COLO829 (cell line): Measurements from ENCODE around the gene THSD7B.
"Not testable (repeated sequence)": the region's sequence is repeated elsewhere in the genome, so short reads cannot be mapped to it uniquely, and the experiment has no call there.

Source experiments
- DNase-seq: peaks from one replicate; pipeline ENCODE4 v3.0.0; 2012; ENCODE audit warnings: low spot score

THSD7B gene

GRCh38 chr2:137039482-137040152 is 274.3 kb downstream of the THSD7B start:
- DNase-seq: no peak

DNA sequence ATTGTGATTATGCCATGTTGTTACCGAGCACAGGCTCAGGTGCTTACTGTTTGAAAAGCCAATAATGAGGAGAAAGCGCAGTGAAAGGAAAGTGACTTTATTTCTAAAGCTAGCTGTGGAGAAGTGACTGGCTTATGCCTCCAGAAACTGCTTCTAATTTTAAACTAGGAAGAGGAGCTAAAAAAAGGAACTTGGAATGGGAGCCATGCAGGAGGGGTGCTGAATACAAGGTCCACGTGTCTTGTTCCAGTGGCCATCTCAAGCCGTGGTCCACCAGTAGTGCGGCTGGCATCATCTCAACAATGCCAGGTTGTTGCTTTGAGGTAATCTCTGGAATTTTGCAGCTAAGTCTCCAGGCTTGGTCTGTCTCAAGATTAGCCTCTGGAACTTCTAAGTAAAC is 282.0 kb downstream of the THSD7B start:
- no peak for DNase-seq

GRCh38 chr2:137048455-137048854 is 283.1 kb downstream of the THSD7B start:
- DNase-seq: no peak

GRCh38 chr2:137049518-137049917 is 284.2 kb downstream of the THSD7B start:
- no peak for DNase-seq

- no peak for DNase-seq
Measured at GRCh38 chr2:137050949-137051348, 285.6 kb downstream of the THSD7B start.

- no peak for DNase-seq
Measured at GRCh38 chr2:137051778-137052398, 286.5 kb downstream of the THSD7B start.

DNA sequence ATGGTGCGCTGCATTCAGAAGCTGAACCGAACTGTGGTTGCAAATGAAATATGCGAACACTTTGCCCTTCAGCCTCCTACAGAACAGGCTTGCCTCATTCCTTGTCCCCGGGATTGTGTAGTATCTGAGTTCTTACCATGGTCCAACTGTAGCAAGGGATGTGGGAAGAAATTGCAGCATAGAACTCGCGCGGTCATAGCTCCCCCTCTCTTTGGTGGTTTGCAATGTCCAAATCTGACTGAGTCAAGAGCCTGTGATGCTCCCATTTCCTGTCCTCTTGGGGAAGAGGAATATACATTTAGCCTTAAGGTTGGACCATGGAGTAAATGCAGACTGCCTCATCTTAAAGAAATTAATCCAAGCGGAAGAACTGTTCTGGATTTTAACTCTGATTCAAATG is 291.4 kb downstream of the THSD7B start:
- no peak for DNase-seq

- DNase-seq: not testable (repeated sequence)
Measured at GRCh38 chr2:137076111-137076765, 310.9 kb downstream of the THSD7B start.

GRCh38 chr2:137091704-137092103 is 326.4 kb downstream of the THSD7B start:
- DNase-seq: no peak

DNA sequence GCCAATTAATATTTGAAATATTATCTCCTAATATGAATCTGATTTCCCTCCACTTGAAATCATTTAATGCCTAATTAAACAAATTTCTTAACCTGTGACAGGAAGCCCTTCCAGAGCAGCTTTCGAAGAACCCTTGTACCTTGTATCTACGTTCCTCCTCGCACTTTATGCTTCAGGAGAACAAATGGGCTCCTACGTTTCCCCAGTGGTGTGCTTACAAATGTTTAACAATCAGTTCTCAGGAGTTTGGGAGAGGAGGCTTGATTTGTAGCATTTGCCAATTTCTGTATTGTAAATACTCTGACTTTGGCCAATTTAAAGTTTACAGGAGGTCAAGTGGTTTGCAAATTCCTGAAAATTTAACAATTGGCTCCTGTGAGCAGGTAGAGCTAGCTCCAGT is 327.8 kb downstream of the THSD7B start:
- DNase-seq: no peak

DNA sequence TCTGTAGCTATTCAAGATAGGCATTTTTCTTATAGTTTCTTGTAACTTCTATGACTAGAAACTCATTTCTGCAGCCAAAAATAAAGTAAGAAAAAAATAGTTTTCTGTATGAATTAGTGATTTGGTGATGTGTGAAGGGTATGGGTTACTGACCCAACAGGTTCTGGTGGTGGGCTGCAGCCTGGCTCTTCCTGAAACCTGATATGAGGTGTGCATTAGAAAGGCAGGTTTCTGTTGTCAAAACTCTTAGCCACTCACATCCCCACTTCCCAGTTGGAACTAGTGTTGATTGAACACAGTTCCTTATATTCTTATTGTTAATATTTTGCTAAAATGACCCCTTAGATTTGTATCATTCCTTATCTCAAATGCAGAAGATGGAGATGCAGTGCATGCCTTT is 330.8 kb downstream of the THSD7B start:
- DNase-seq: no peak

- no peak for DNase-seq
Measured at GRCh38 chr2:137096693-137097092, 331.3 kb downstream of the THSD7B start.

GRCh38 chr2:137101814-137102213 is 336.5 kb downstream of the THSD7B start:
- not testable (repeated sequence) for DNase-seq

- DNase-seq: no peak
Measured at GRCh38 chr2:137107904-137108303, 342.6 kb downstream of the THSD7B start.

GRCh38 chr2:137111896-137112295 is 346.6 kb downstream of the THSD7B start:
- DNase-seq: no peak

DNA sequence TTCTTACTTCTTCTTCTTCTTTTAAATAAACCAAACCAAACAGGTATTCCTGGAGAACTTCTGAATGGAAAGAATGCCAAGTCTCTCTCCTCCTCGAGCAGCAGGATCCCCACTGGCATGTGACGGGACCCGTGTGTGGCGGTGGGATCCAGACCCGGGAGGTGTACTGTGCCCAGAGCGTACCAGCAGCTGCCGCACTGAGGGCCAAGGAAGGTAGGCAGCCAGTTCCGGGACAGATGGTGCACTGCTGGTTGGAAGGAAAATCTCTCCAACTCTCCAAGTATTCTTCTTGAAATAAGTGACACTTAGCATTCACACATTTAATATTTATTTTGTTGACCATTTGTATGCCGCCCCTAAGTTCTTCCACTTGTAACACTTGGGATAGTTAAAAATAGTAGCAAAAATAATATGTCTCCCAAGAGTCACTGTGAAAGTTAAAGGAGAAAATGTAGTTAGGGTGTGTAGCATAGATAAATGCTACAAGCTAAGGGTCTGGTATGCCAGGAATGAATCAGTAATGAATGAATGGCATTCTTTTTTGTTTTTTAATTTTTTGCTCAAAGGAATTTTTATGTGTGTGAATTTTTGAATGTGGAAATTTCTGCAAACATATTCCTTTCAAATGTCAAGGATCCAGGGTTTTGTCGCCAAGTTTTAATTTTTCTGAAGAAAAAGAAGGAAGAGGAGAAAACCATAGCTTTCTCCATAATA is 349.9 kb downstream of the THSD7B start:
- no peak for DNase-seq

DNA sequence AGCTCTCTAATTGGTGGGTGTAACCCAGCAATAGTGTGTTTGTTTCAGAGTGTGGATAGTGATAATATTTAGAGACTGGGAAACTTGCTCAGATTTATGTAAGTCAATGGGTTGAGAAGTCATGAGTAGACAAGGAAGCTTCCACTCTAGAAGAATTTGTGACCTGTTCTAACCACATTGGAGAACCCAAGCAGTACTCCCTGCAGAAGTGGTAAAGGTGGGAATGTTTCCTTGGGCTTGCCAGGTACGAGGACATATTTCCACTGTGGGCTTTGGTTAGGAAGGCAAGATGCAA is 350.4 kb downstream of the THSD7B start:
- no peak for DNase-seq

GRCh38 chr2:137117385-137117784 is 352.0 kb downstream of the THSD7B start:
- DNase-seq: no peak

- DNase-seq: no peak
Measured at GRCh38 chr2:137118140-137118539, 352.8 kb downstream of the THSD7B start.

DNA sequence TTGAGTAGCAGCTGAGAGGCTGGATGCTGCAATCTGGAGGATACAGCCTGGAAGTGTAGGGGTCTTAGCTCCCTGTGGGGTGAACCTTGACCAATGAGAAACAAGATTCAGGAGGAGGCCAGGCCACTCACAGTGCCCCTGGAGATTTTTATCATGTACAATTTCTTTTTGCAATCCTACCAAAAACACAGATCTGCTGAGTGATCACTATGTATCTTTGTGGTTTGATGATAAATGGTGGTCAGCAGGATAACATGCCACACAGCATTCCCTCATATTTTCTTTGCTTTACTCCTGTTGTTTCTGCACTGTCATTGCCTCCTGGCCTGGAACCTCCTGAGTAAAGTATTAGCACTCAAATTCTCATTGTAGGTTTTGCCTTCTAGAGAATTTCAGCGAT is 357.9 kb downstream of the THSD7B start:
- DNase-seq: no peak

DNA sequence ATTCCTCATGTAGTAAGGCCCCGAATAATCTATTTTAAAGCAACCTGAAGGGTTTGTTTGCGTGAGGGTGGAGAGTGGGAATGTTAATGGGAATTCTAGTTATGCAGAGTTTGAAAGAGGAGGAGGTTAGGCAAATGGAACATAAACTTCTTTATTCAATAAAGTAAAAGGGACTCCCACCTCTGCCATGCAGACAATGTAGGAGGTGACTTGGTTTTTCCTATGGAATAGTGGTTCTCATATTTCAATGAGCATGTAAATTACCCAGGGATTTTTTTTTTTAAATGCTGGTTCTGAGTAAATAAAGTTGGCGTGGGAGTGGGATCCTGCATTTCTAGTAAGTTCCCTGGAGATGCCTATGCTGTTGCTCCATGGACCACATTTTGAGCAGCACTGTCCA is 367.9 kb downstream of the THSD7B start:
- no peak for DNase-seq

DNA sequence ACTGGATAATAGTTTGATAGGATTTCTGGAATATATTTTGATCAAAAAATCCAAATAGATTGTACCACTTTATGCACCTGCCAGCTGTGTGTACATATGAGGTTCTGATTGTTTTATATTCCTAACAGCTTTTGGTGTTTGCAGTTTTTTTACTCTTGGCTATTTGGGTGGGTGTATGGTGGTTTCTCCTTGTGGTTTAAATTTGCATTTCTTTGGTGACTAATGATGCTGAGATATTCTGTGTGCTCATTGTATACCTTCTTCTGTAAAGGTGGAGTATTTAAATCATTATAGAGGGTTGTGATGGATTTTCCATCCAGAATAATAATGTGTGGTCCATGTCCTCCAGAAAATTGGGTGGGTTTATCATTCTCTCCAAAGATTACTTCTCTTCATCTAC is 372.9 kb downstream of the THSD7B start:
- DNase-seq: no peak

DNA sequence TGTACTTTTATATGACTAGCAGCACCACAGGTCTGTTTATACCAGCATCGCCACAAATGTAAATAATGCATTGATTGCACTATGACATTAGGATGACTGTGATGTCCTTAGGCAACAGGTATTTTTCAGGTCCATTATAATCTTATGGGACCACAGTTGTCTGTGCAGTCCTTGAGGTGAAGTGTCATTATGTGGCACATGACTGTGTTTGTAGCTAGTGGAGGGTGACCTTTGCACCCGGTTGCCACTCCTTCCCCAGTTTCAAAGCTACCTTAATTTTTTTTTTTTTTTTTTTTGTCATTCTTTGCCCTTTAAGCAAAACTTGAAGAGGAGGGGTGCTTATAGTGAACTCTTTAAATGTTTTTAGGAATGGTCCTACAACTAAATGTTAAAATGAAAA is 386.4 kb downstream of the THSD7B start:
- DNase-seq: no peak
